HepG2 (cell line): ENCODE data around the gene EXOC3L4. TPM values are rescaled to one million over a fixed set of nuclear protein-coding genes. Genes with fewer than 3 reads are reported as not detected.

Experiments
- ATAC-seq: fragments of 200-7000 bp; cut with Tn5 transposase; 3 replicates; pipeline ENCODE4 v1.9.1; 2020; ENCODE audit warnings: mild to moderate bottlenecking, moderate library complexity
- BruUV-seq: library from RNA; stranded (reverse); fragments of 400-500 nt; replicated peaks from 2 replicates; lab custom pipeline; 2021; lab: Mats Ljungman, UMichigan
- CTCF ChIA-PET: fragments of 300-600 bp; formaldehyde crosslinking; extraction: SDS; loops from one replicate; lab custom pipeline; 2021; ENCODE audit warnings: low total read pairs, inconsistent platforms, low intra/inter-chr PET ratio; lab: Yijun Ruan, JAX
- POLR2A ChIA-PET: fragments of 350-600 bp; sonication (Branson Sonifier 250); formaldehyde crosslinking; loops from one replicate; lab custom pipeline; 2020; ENCODE audit warnings: antibody characterized with exemption, inconsistent platforms; lab: Yijun Ruan, JAX
- DNase-seq: peaks from one replicate; pipeline ENCODE4 v3.0.0-alpha.2; 2015; ENCODE audit warnings: low spot score
- FAIRE-seq: peaks from 3 replicates; lab custom pipeline; 2011; peaks lifted over from hg19 to GRCh38; lab: Jason Lieb, UNC
- H2AFZ ChIP-seq: one replicate; pipeline ENCODE4 v1.6.1; 2011; ENCODE audit warnings: low read length, inconsistent platforms
- H3K27ac ChIP-seq: fragments of 300-600 bp; 3 replicates; pipeline ENCODE4 v1.8.0; 2011; ENCODE audit warnings: mixed run types, mild to moderate bottlenecking, mixed read lengths, low read length, inconsistent platforms; ENCODE audit not compliant: insufficient read depth; ENCODE audit errors: extremely low read length
- H3K27me3 ChIP-seq, 2 experiments: fragments of 200-600 bp in 1 of 2; 2 replicates in 1 of 2; 3 replicates in 1 of 2; pipeline versions ENCODE4 v1.6.0 to v1.8.0; 2011; ENCODE audit warnings: low read length in 2 of 2, mild to moderate bottlenecking in 2 of 2, moderate library complexity in 2 of 2, inconsistent platforms in 1 of 2; ENCODE audit not compliant: insufficient read depth in 2 of 2, control insufficient read depth in 1 of 2
- H3K36me3 ChIP-seq, 2 experiments: fragments of 200-600 bp in 1 of 2; replicated peaks in 1 of 2; 2 replicates in 1 of 2; 3 replicates in 1 of 2; pipeline versions ENCODE4 v1.5.1 to v1.8.0; 2011; ENCODE audit warnings: low read length in 2 of 2, inconsistent platforms in 1 of 2; ENCODE audit not compliant: insufficient read depth in 2 of 2, control insufficient read depth in 1 of 2
- H3K4me1 ChIP-seq: 2 replicates; pipeline ENCODE4 v1.5.1; 2012; ENCODE audit warnings: low read length, inconsistent platforms; ENCODE audit not compliant: insufficient read depth
- H3K4me2 ChIP-seq: 2 replicates; pipeline ENCODE4 v1.6.0; 2011; ENCODE audit warnings: low read depth, low read length, inconsistent platforms
- H3K4me3 ChIP-seq, 3 experiments: fragments of 200-600 bp in 1 of 3; sonication (generic), shearing (Covaris generic) in 1 of 3; replicated peaks in 1 of 3; 2 replicates each; pipeline ENCODE4 v1.5.1; 2011 to 2016; ENCODE audit warnings: low read length in 3 of 3, inconsistent platforms in 2 of 3, low read depth in 2 of 3, mild to moderate bottlenecking in 2 of 3, control low read depth in 1 of 3, mixed read lengths in 1 of 3; ENCODE audit not compliant: insufficient read depth in 1 of 3
- H3K79me2 ChIP-seq: one replicate; pipeline ENCODE4 v1.6.1; 2011; ENCODE audit warnings: low read length, inconsistent platforms; ENCODE audit not compliant: insufficient read depth
- H3K9ac ChIP-seq: 2 replicates; pipeline ENCODE4 v1.6.0; 2011; ENCODE audit warnings: mild to moderate bottlenecking, low read depth, low read length, inconsistent platforms; ENCODE audit not compliant: insufficient read depth
- H3K9me3 ChIP-seq: 2 replicates; pipeline ENCODE4 v1.5.1; 2012; ENCODE audit warnings: mild to moderate bottlenecking, low read length
- H4K20me1 ChIP-seq: 2 replicates; pipeline ENCODE4 v1.6.0; 2011; ENCODE audit warnings: inconsistent platforms, mild to moderate bottlenecking, low read length, moderate library complexity; ENCODE audit not compliant: insufficient read depth
- BRD4 ChIP-seq: sonication (generic); formaldehyde crosslinking; IDR thresholded peaks from 2 replicates; pipeline ENCODE4 v1.4.0; 2020; ENCODE audit warnings: missing genetic modification reagents
- NR2F2 ChIP-seq: IDR thresholded peaks from 2 replicates; pipeline ENCODE4 v1.6.1; 2012; ENCODE audit warnings: low read depth, inconsistent platforms, borderline replicate concordance
- XRCC5 ChIP-seq: fragments of 200-400 bp; formaldehyde crosslinking; optimal IDR thresholded peaks from 2 replicates; pipeline ENCODE3; 2017; ENCODE audit warnings: mild to moderate bottlenecking, low read length
- ZBTB40 ChIP-seq, 2 experiments: fragments of 450-650 bp in 1 of 2; sonication (generic) in 1 of 2; formaldehyde crosslinking in 1 of 2; IDR thresholded peaks; 2 replicates each; pipeline versions ENCODE4 v1.6.1 to v1.8.0; 2016 to 2022; ENCODE audit warnings: antibody characterized with exemption in 1 of 2, mild to moderate bottlenecking in 1 of 2, missing genetic modification reagents in 1 of 2
- ZFP41 ChIP-seq: sonication (generic); formaldehyde crosslinking; IDR thresholded peaks from 2 replicates; pipeline ENCODE4 v1.4.0; 2020; ENCODE audit warnings: mild to moderate bottlenecking, missing genetic modification reagents, borderline replicate concordance
- ZMAT5 ChIP-seq: sonication (generic); formaldehyde crosslinking; IDR thresholded peaks from 2 replicates; pipeline ENCODE4 v1.5.0; 2020; ENCODE audit warnings: mild to moderate bottlenecking, low read depth, missing genetic modification reagents, borderline replicate concordance
- ZMYM2 ChIP-seq: sonication (generic); formaldehyde crosslinking; IDR thresholded peaks from 2 replicates; pipeline ENCODE4 v1.8.0; 2022; ENCODE audit warnings: mild to moderate bottlenecking, missing genetic modification reagents
- ZMYM4 ChIP-seq: sonication (generic); formaldehyde crosslinking; IDR thresholded peaks from 2 replicates; pipeline ENCODE4 v1.8.1; 2023; ENCODE audit warnings: mild to moderate bottlenecking, missing genetic modification reagents
- ZNF446 ChIP-seq: sonication (generic); formaldehyde crosslinking; IDR thresholded peaks from 2 replicates; pipeline ENCODE4 v1.5.0; 2020; ENCODE audit warnings: mild to moderate bottlenecking, missing genetic modification reagents
- ZSCAN12 ChIP-seq: sonication (generic); formaldehyde crosslinking; IDR thresholded peaks from 2 replicates; pipeline ENCODE4 v1.9.0; 2021; ENCODE audit warnings: mild to moderate bottlenecking, missing genetic modification reagents
- whole genome bisulfite sequencing: methylation state at CpG from one replicate; pipeline ENCODE4 v1.1.6; 2017; ENCODE audit warnings: low lambda C conversion rate; 5-methylcytosine and 5-hydroxymethylcytosine counted together
- in situ Hi-C: cut with HindIII; loops from 2 replicates; pipeline ENCODE4 v1.10.0; 2017; ENCODE audit warnings: low pct_unique_long_range_greater_than_20kb; ENCODE audit not compliant: extremely low pct_ligation_motif_present
- intact Hi-C: fragments of 100-400 bp; cut with micrococcal nuclease; formaldehyde crosslinking; loops from one replicate; pipeline ENCODE4 v1.10.0; 2022; ENCODE audit not compliant: unreplicated experiment
- polyA plus RNA-seq, 8 experiments: library from polyadenylated mRNA; depleted of rRNA in 3 of 8; stranded (reverse) in 7 of 8; unstranded in 1 of 8; fragments of >200 nt; fragmentation: Illumina TruSeq in 4 of 8; extraction: Trizol in 4 of 8; gene quantifications; 2 replicates each; pipeline versions ENCODE4 v1.2.1 to v1.2.3, GENCODE V29; 2011 to 2016; ENCODE audit warnings: low read depth in 4 of 8, missing spikeins in 1 of 8, mixed read lengths in 1 of 8; ENCODE audit not compliant: insufficient read depth in 1 of 8
- total RNA-seq, 5 experiments: library from RNA; depleted of rRNA; stranded (reverse); fragments of >200 nt; fragmentation: Illumina TruSeq; extraction: Trizol; gene quantifications; 2 replicates each; pipeline ENCODE4 v1.2.3, GENCODE V29; 2016; ENCODE audit warnings: low read depth in 1 of 5

Gene EXOC3L4
- total and polyA plus RNA-seq, 2 of the 13 experiments (the other 11 are each of a cell fraction or from before 2014, with no cell fraction given): 11.8 to 27.0 TPM

GRCh38 chr14:103128631-103129300 is 34.2 kb downstream of the EXOC3L4 start:
- no peak overlapping the region for H3K27ac ChIP-seq
- FAIRE-seq (no peak), DNase-seq (no peak), ATAC-seq (no peak)
- TF ChIP-seq ZMYM2 (CRISPR knock-in tag) (no peak), ZMYM4 (no peak), ZNF446 (CRISPR knock-in tag) (no peak), ZMAT5 (CRISPR knock-in tag) (no peak), ZFP41 (CRISPR knock-in tag) (no peak), ZBTB40 (IDR thresholded peaks at IDR 0.05) (no peak), ZBTB40 (CRISPR knock-in tag; IDR thresholded peaks at IDR 0.05) (no peak), BRD4 (no peak), NR2F2 (no peak), XRCC5 (no peak), ZSCAN12 (CRISPR knock-in tag) (no peak)
- ChIA-PET CTCF (no interaction called here), POLR2A (no interaction called here)
- intact Hi-C loops (no loop called here), in situ Hi-C loops (no loop called here)
- no TSS peak for BruUV-seq
- no peak overlapping the region for H3K9ac ChIP-seq
- no peaks in the 10 kb centered on the region for H3K79me2 ChIP-seq
- no peaks in the 10 kb centered on the region for H3K9me3 ChIP-seq
- H3K4me2 ChIP-seq: no peak overlapping the region
- no peaks in the 10 kb centered on the region for H3K36me3 ChIP-seq
- peaks cover 7 to 68% of the 10 kb centered on the region in 2 experiments; a peak in 4 of 5 replicates for H3K27me3 ChIP-seq
- H2AFZ ChIP-seq: no peak overlapping the region
- peaks cover 30% of the 10 kb centered on the region for H3K4me1 ChIP-seq
- H3K4me3 ChIP-seq: no peak overlapping the region
- WGBS: 52% methylated on average over 9 of the region's 13 CpGs
- no peaks in the 10 kb centered on the region; the same call in 1 of the 2 replicates for H4K20me1 ChIP-seq
